CD14-positive monocyte (primary cell): Measurements from ENCODE around the gene CAMKK2. TPM values are rescaled to one million over a fixed set of nuclear protein-coding genes. Genes with fewer than 3 reads are reported as not detected.
A peak's percentile ranks its signal among the peaks of the same experiment; 100 is the strongest.
"Not testable (repeated sequence)": the region's sequence is repeated elsewhere in the genome, so short reads cannot be mapped to it uniquely, and the experiment has no call there.

Experiments
- DNase-seq, 3 donors: peaks; one replicate each; pipeline ENCODE4 v3.0.0-alpha.2; 2011 to 2022
- H2AFZ ChIP-seq: 2 replicates; pipeline ENCODE4 v1.6.0; 2012; ENCODE audit warnings: mild to moderate bottlenecking, low read depth, low read length, inconsistent platforms; ENCODE audit not compliant: insufficient read depth, poor library complexity, severe bottlenecking
- H3K27ac ChIP-seq, 2 donors: 1 replicate in 1 of 2; 2 replicates in 1 of 2; pipeline ENCODE4 v1.5.1; 2012 to 2013; ENCODE audit warnings: low read length in 2 of 2, control low read depth in 1 of 2, inconsistent platforms in 1 of 2, low read depth in 1 of 2, mild to moderate bottlenecking in 1 of 2
- H3K27me3 ChIP-seq, 2 donors: one replicate each; pipeline versions ENCODE4 v1.6.0 to v1.6.1; 2011 to 2013; ENCODE audit warnings: low read length in 2 of 2; ENCODE audit not compliant: control insufficient read depth in 2 of 2, insufficient read depth in 2 of 2
- H3K36me3 ChIP-seq, 2 donors: replicated peaks in 1 of 2; 1 replicate in 1 of 2; 2 replicates in 1 of 2; pipeline versions ENCODE4 v1.5.1 to v1.6.1; 2012 to 2013; ENCODE audit warnings: low read length in 2 of 2, control low read depth in 1 of 2, inconsistent platforms in 1 of 2, mild to moderate bottlenecking in 1 of 2; ENCODE audit not compliant: insufficient read depth in 2 of 2, control insufficient read depth in 1 of 2
- H3K4me1 ChIP-seq, 2 donors: 1 replicate in 1 of 2; 2 replicates in 1 of 2; pipeline versions ENCODE4 v1.5.1 to v1.6.1; 2012 to 2013; ENCODE audit warnings: low read length in 2 of 2, control low read depth in 1 of 2, inconsistent platforms in 1 of 2, mild to moderate bottlenecking in 1 of 2, moderate library complexity in 1 of 2; ENCODE audit not compliant: insufficient read depth in 2 of 2, control insufficient read depth in 1 of 2
- H3K4me2 ChIP-seq: replicated peaks from 2 replicates; pipeline ENCODE3; 2012; ENCODE audit warnings: low read length, moderate library complexity, mild to moderate bottlenecking; ENCODE audit not compliant: poor library complexity, severe bottlenecking; ENCODE audit errors: extremely low read depth
- H3K4me3 ChIP-seq, 3 experiments: fragments of 200-600 bp in 1 of 3; sonication (generic) in 1 of 3; replicated peaks in 1 of 3; 1 replicate in 2 of 3; 2 replicates in 1 of 3; pipeline ENCODE4 v1.5.1; 2011 to 2013; ENCODE audit warnings: low read length in 3 of 3, mild to moderate bottlenecking in 3 of 3, control low read depth in 2 of 3, low read depth in 2 of 3, inconsistent platforms in 1 of 3, moderate library complexity in 1 of 3
- H3K79me2 ChIP-seq: 2 replicates; pipeline ENCODE4 v1.6.0; 2012; ENCODE audit warnings: mild to moderate bottlenecking, control low read depth, inconsistent platforms, low read length, moderate library complexity; ENCODE audit not compliant: insufficient read depth
- H3K9ac ChIP-seq: 2 replicates; pipeline ENCODE4 v1.6.0; 2017; ENCODE audit warnings: low read length, mild to moderate bottlenecking; ENCODE audit not compliant: insufficient read depth, poor library complexity, severe bottlenecking
- H3K9me3 ChIP-seq, 2 donors: replicated peaks in 1 of 2; 1 replicate in 1 of 2; 2 replicates in 1 of 2; pipeline versions ENCODE4 v1.5.1 to v1.6.1; 2012 to 2013; ENCODE audit warnings: low read length in 2 of 2, control low read depth in 1 of 2; ENCODE audit not compliant: control insufficient read depth in 1 of 2, insufficient read depth in 1 of 2
- H4K20me1 ChIP-seq: 2 replicates; pipeline ENCODE4 v1.6.0; 2012; ENCODE audit warnings: mild to moderate bottlenecking, low read length, control low read depth, moderate library complexity; ENCODE audit not compliant: insufficient read depth
- H3K27ac Mint-ChIP-seq, 7 donors: one replicate each; pipeline ENCODE4 v1.8.0; 2020; ENCODE audit warnings: mild to moderate bottlenecking in 7 of 7, mixed read lengths in 7 of 7, moderate library complexity in 6 of 7, inconsistent platforms in 2 of 7
- H3K27me3 Mint-ChIP-seq, 3 donors: one replicate each; pipeline ENCODE4 v1.8.0; 2021 to 2022; ENCODE audit warnings: low read depth in 3 of 3, mild to moderate bottlenecking in 3 of 3, mixed read lengths in 3 of 3, moderate library complexity in 3 of 3, inconsistent platforms in 1 of 3
- H3K36me3 Mint-ChIP-seq, 2 donors: one replicate each; pipeline ENCODE4 v1.8.0; 2020; ENCODE audit warnings: mixed read lengths in 2 of 2, inconsistent platforms in 1 of 2, mild to moderate bottlenecking in 1 of 2
- H3K4me1 Mint-ChIP-seq: one replicate; pipeline ENCODE4 v1.8.0; 2020; ENCODE audit warnings: mild to moderate bottlenecking, mixed read lengths
- H3K4me3 Mint-ChIP-seq, 2 donors: one replicate each; pipeline ENCODE4 v1.8.0; 2020; ENCODE audit warnings: mild to moderate bottlenecking in 2 of 2, mixed read lengths in 2 of 2, moderate library complexity in 1 of 2
- H3K9me3 Mint-ChIP-seq, 7 donors: one replicate each; pipeline ENCODE4 v1.8.0; 2020 to 2022; ENCODE audit warnings: mixed read lengths in 7 of 7, mild to moderate bottlenecking in 6 of 7, moderate library complexity in 6 of 7, inconsistent platforms in 2 of 7
- CTCF ChIP-seq: fragments of 200-600 bp; IDR thresholded peaks from one replicate; pipeline ENCODE4 v1.8.0; 2022; ENCODE audit warnings: antibody characterized with exemption, mild to moderate bottlenecking
- WGBS: methylation state at CpG from one replicate; pipeline ENCODE4 v1.1.5; 2013; ENCODE audit warnings: missing lambda C conversion rate; ENCODE audit not compliant: insufficient coverage; 5-methylcytosine and 5-hydroxymethylcytosine counted together
- intact Hi-C, 2 donors: fragments of 100-400 bp; cut with micrococcal nuclease; formaldehyde crosslinking; loops; one replicate each; pipeline versions ENCODE4 v1.15.0 to v1.15.1; 2023
- polyA plus RNA-seq, 3 donors: library from polyadenylated mRNA; depleted of rRNA in 1 of 3; unstranded in 2 of 3; stranded (reverse) in 1 of 3; fragments of 300-500 nt in 2 of 3; fragments of >200 nt in 1 of 3; fragmentation: Illumina TruSeq in 2 of 3; gene quantifications; 1 replicate in 2 of 3; 2 replicates in 1 of 3; pipeline ENCODE4 v1.2.3, GENCODE V29; 2012 to 2021

Gene CAMKK2
- polyA plus RNA-seq, 3 donors, result 55.6 to 71.4 (median 71.0) TPM

DNA sequence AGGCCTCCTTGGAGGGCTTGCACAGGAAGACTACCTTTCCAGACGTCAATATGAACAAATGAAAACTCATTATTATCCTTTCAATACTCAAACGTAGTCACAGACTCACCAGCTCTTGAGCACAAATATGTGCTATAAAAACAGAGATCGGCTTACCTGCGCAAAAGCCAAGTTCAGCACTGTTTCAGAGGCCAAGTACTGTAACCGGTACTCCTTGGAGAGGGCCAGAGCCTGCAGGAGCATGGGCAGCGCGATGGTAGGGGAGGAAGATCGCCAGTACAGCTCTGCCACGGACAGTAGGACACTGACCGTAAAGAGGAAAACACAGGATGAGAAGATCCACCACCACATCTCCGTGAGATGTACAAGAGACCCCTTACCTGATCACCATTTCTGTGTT is 21.6 kb upstream of the CAMKK2 start:
- H3K9me3 Mint-ChIP-seq, result no peaks in the 10 kb centered on the region
- TF ChIP-seq CTCF, result no peak
- H3K4me3 Mint-ChIP-seq, result no peak overlapping the region
- Histone ChIP-seq H3K4me1 (peaks cover 12 to 22% of the 10 kb centered on the region in 2 donors), H3K4me3 (no peak overlapping the region), H3K79me2 (peaks cover 21% of the 10 kb centered on the region), H2AFZ (no peak overlapping the region), H3K27me3 (no peaks in the 10 kb centered on the region), H3K9me3 (no peaks in the 10 kb centered on the region), H3K4me2 (no peak overlapping the region), H3K9ac (no peak overlapping the region), H3K36me3 (peaks cover 41 to 64% of the 10 kb centered on the region in 2 donors), H3K27ac (peak overlapping the region in 1 of 2 donors; percentile 20), H4K20me1 (no peaks in the 10 kb centered on the region)
- H3K4me1 Mint-ChIP-seq, result peaks cover 22% of the 10 kb centered on the region
- DNase-seq, result no peak
- peaks cover 41 to 63% of the 10 kb centered on the region in 2 donors for H3K36me3 Mint-ChIP-seq
- no peaks in the 10 kb centered on the region for H3K27me3 Mint-ChIP-seq
- intact Hi-C loops, result no loop called here
- H3K27ac Mint-ChIP-seq, result peak overlapping the region in 5 of 7 donors; percentile 7 to 70 (median 46)
- WGBS, result 98% methylated on average over 4 of the region's 11 CpGs

DNA sequence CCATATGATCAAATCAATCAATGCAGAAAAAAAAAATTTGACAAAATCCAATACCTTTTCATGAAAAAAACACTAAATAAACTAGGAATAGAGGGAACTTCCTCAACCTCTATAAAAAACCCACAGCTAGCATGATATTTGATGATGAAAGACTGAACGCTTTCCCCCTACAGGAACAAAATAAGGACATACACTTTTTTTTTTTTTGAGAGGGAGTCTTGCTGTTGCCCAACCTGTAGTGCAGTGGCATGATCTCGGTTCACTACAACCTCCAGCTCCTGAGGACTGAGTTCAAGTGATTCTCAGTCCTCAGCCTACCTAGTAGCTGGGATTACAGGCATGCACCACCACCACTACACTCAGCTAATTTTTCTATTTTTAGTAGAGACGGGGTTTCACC is 17.9 kb upstream of the CAMKK2 start:
- Mint-ChIP-seq H3K4me3 (peak overlapping the region in 1 of 2 donors; percentile 60), H3K27me3 (no peaks in the 10 kb centered on the region), H3K9me3 (no peaks in the 10 kb centered on the region), H3K36me3 (peaks cover 53 to 75% of the 10 kb centered on the region in 2 donors), H3K27ac (peak overlapping the region; percentile 79 to 95 (median 92)), H3K4me1 (peaks cover 25% of the 10 kb centered on the region)
- Histone ChIP-seq H3K4me1 (peaks cover 12 to 22% of the 10 kb centered on the region in 2 donors), H3K36me3 (peaks cover 33 to 57% of the 10 kb centered on the region in 2 donors), H3K27me3 (no peaks in the 10 kb centered on the region), H3K4me2 (peak overlapping the region; percentile 26), H2AFZ (no peak overlapping the region), H3K9me3 (no peaks in the 10 kb centered on the region), H3K27ac (peak overlapping the region; percentile 39 to 76), H3K79me2 (peaks cover 34% of the 10 kb centered on the region), H3K4me3 (no peak overlapping the region), H4K20me1 (no peaks in the 10 kb centered on the region), H3K9ac (no peak overlapping the region)
- intact Hi-C loops, result loop anchor here (5.0 kb wide), 1 partner anchor 37 kb away; no protein-coding TSS in a partner anchor
- no CpG with 5 or more reads among the region's 3 CpGs for WGBS
- peak; percentile 67 to 85 (median 82) for DNase-seq
- TF ChIP-seq CTCF, result peak; percentile 27

GRCh38 chr12:121310231-121310630 is 13.7 kb upstream of the CAMKK2 start:
- not testable (repeated sequence) for H3K27me3 Mint-ChIP-seq, H3K9ac ChIP-seq, H3K4me2 ChIP-seq, H3K27me3 ChIP-seq, DNase-seq, H2AFZ ChIP-seq, H3K9me3 Mint-ChIP-seq, H3K9me3 ChIP-seq, H3K4me3 ChIP-seq, H4K20me1 ChIP-seq, H3K4me3 Mint-ChIP-seq
- peaks cover 47 to 62% of the 10 kb centered on the region in 2 donors for H3K36me3 Mint-ChIP-seq
- H3K4me1 Mint-ChIP-seq, result peaks cover 33% of the 10 kb centered on the region
- peak overlapping the region in 4 of 7 donors; percentile 28 to 76 (median 52) for H3K27ac Mint-ChIP-seq
- Histone ChIP-seq H3K79me2 (peaks cover 34% of the 10 kb centered on the region), H3K36me3 (peaks cover 26 to 48% of the 10 kb centered on the region in 2 donors), H3K4me1 (peaks cover 26 to 32% of the 10 kb centered on the region in 2 donors), H3K27ac (peak overlapping the region in 1 of 2 donors; percentile 51)
- intact Hi-C loops, result loop anchor here (5.0 kb wide), 1 partner anchor 33 kb away; no protein-coding TSS in a partner anchor
- whole genome bisulfite sequencing, result no CpG with 5 or more reads among the region's 1 CpG
